ENCODE data around the gene CHST11. TPM values are rescaled to one million over a fixed set of nuclear protein-coding genes. Genes with fewer than 3 reads are reported as not detected.

CHST11 gene
- total and polyA plus RNA-seq, 8 donors = 11.1 to 56.9 (median 14.8) TPM

DNA sequence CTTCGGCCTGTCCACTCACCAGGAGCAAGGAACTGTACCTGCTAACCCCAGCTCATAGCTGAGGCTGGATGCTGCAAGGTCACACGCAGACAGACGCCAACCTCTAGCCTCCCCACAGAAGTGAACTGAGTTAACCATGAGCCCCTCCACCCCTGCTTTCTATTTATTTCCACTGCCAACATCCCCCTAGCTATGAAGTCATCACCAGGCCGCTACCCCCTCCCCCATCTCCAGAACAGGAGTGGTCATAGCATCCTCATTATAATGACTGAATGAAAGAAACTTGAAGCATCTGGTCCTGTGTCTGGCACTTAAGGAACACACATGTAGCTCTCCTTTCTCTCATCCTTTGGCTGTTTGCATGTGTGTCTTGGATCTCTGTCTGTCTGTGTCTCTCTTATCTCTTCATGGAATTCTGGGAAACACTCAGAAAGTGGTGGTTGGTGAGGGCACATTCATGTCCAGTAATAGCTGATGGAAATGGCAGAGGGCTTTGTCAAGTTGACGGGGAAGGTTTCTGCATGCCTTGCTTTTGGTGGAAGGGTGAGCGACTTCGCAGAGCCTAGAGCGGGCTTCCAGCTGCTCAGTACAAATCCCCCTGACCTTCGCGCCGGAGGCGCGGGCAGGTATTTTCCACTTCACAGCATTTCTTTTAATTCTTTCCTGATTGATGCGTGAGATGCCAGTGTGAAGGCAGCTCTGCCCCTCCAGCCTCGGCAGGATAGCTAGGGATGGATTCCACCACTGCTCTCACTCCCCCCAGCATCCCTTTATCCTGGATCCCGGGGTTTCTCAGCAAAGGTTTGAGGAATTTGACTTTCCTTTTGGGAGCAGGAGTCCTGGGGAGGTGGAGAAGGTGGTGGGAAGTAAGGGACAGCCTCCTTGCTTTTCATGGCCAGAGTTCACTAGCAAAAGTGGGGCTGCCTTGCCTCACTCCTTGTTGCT lies 198.2 kb downstream of the CHST11 start:
- H3K36me3 ChIP-seq = no peaks in the 10 kb centered on the region
- H3K4me3 ChIP-seq = no peak overlapping the region
- H3K9me3 ChIP-seq = no peaks in the 10 kb centered on the region
- H3K27ac ChIP-seq = no peak overlapping the region
- ATAC-seq = no peak
- no peak for DNase-seq
- no peaks in the 10 kb centered on the region for H3K27me3 ChIP-seq
- TF ChIP-seq, protein P1, sequence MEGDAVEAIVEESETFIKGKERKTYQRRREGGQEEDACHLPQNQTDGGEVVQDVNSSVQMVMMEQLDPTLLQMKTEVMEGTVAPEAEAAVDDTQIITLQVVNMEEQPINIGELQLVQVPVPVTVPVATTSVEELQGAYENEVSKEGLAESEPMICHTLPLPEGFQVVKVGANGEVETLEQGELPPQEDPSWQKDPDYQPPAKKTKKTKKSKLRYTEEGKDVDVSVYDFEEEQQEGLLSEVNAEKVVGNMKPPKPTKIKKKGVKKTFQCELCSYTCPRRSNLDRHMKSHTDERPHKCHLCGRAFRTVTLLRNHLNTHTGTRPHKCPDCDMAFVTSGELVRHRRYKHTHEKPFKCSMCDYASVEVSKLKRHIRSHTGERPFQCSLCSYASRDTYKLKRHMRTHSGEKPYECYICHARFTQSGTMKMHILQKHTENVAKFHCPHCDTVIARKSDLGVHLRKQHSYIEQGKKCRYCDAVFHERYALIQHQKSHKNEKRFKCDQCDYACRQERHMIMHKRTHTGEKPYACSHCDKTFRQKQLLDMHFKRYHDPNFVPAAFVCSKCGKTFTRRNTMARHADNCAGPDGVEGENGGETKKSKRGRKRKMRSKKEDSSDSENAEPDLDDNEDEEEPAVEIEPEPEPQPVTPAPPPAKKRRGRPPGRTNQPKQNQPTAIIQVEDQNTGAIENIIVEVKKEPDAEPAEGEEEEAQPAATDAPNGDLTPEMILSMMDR (IDR thresholded peaks at IDR 0.05) = no peak
- H3K4me1 ChIP-seq = peaks cover 3 to 39% of the 10 kb centered on the region in 2 donors
- intact Hi-C loops (cut with DNase I) = no loop called here

DNA sequence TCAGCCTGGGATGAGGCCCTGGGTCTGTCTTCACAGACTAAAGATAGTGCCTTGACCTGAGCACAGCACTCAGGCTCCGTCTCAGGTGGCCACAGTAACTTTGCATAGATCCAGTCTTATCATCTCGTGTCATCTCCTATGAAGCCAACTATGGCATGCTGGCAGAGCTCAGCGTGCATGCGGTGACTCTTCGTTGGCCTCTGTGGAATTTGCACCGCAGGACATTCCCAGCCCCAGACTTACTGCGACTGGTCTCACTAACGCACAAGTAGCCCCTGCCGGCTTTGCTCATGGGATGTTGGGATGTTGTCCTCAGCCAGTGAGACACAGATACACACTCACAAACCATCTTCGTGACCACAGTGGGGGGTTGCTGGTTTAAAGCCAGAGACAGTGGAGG lies 199.6 kb downstream of the CHST11 start:
- DNase-seq = no peak
- Histone ChIP-seq H3K27me3 (no peaks in the 10 kb centered on the region), H3K27ac (no peak overlapping the region), H3K4me1 (peaks cover 0 to 25% of the 10 kb centered on the region in 2 donors), H3K36me3 (no peaks in the 10 kb centered on the region), H3K9me3 (no peaks in the 10 kb centered on the region), H3K4me3 (no peak overlapping the region)
- TF ChIP-seq, protein P1 (IDR thresholded peaks at IDR 0.05) = no peak
- ATAC-seq = no peak
- intact Hi-C loops (cut with DNase I) = no loop called here

DNA sequence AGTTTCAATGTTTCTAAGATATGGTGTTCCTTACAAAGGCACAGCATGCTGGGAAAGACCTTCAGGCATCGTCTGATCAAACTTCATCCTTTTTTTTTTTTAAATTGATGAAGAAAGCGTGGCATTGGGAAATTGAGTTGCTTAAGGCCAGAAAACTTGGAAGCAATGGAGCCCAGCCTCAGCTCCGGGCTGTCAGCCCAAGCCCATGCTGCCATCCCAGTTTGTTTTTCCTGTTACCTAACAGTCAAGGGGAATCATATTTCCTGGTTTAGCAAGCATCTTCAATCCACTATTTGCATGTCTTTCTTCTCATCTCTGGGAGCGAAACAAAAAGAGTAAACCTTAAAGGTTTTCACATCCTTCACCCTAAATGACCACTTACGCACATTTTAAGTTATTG lies 200.2 kb downstream of the CHST11 start:
- peak in 1 of 4 donors; percentile 56 for DNase-seq
- ATAC-seq = no peak
- no peaks in the 10 kb centered on the region for H3K27me3 ChIP-seq
- no peaks in the 10 kb centered on the region for H3K9me3 ChIP-seq
- no peak overlapping the region for H3K27ac ChIP-seq
- H3K4me1 ChIP-seq = peaks cover 0 to 19% of the 10 kb centered on the region in 2 donors
- intact Hi-C loops (cut with DNase I) = no loop called here
- H3K36me3 ChIP-seq = no peaks in the 10 kb centered on the region
- H3K4me3 ChIP-seq = no peak overlapping the region
- TF ChIP-seq, protein P1 (IDR thresholded peaks at IDR 0.05) = no peak

DNA sequence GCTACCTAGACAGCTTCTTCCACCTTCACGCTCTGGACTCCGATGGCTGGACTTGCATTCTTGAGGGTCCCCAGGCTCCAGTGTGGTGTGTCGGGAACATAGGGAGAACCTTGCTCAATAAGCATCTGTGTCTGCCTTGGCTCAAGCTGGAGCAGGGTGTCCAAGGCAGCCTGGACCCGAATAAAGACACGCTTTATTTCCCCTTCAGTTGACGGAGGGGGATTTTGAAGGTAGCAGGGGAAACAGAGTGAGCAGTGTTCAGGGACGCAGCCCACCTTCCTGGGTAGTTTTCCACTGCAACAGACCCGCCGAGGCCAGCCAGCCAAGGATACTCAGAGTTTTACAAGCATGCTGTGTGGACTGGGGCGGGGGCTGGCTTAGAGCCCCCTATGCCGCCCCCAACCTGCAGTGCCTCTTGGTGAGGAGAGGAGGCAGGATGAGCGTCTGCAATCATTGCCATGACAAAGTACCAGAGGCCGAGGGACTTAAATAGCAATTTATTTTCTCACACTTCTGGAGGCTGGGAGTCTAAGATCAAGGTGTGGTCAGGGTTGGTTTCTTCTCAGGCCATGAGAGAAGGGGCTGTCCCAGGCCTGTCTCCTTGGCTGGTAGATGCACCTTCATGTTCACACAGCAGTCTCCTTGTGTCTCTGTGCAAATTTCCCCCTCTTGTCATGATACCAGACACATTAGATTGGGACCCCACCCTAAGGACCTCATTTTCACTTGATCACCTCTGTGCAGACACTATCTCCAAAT lies 201.2 kb downstream of the CHST11 start:
- intact Hi-C loops (cut with DNase I) = no loop called here
- Histone ChIP-seq H3K27me3 (no peaks in the 10 kb centered on the region), H3K4me1 (peaks cover 0 to 10% of the 10 kb centered on the region in 2 donors), H3K36me3 (no peaks in the 10 kb centered on the region), H3K4me3 (no peak overlapping the region), H3K9me3 (no peaks in the 10 kb centered on the region), H3K27ac (no peak overlapping the region)
- DNase-seq (no peak), ATAC-seq (no peak)
- TF ChIP-seq, protein P1 (IDR thresholded peaks at IDR 0.05) = no peak

DNA sequence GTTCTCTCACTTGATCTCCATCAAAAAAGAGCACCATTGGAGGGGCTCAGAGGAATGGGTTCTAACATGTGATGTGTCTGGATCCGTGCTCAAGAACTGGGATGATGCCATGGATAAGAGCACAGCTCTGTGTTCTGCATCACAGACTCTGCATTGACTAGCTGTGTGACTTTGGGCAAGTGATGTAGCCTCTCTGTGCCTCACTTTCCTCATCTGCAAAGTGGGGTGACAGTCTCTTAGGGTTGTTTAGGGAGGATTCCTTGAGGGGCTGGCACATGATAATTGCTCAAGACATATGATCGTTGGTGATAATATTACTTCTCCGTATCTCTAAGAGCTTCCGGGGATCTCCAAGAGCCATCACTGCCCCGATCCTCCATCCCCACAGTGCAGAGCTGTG lies 202.3 kb downstream of the CHST11 start:
- ATAC-seq (no peak), DNase-seq (no peak)
- TF ChIP-seq, protein P1 (IDR thresholded peaks at IDR 0.05) = no peak
- Histone ChIP-seq H3K9me3 (no peaks in the 10 kb centered on the region), H3K27ac (no peak overlapping the region), H3K4me3 (no peak overlapping the region), H3K27me3 (no peaks in the 10 kb centered on the region), H3K36me3 (no peaks in the 10 kb centered on the region), H3K4me1 (no peaks in the 10 kb centered on the region)
- intact Hi-C loops (cut with DNase I) = no loop called here

Measured in left lung (tissue), 10 donors.